HG02840 (cell line): Measurements from ENCODE around the gene BPGM.

ENCODE experiments used
- ATAC-seq: cut with Tn5 transposase; IDR thresholded peaks from one replicate; pipeline ENCODE4 v1.9.1; 2021; ENCODE audit warnings: mild to moderate bottlenecking, moderate library complexity, moderate number of reproducible peaks; ENCODE audit not compliant: unreplicated experiment, low FRiP score

Gene BPGM

GRCh38 chr7:134714470-134715205 is 68.0 kb downstream of the BPGM start:
- no peak for ATAC-seq

GRCh38 chr7:134718211-134718875 is 71.7 kb downstream of the BPGM start:
- ATAC-seq: no peak

GRCh38 chr7:134720091-134720935 is 73.7 kb downstream of the BPGM start:
- ATAC-seq: no peak

GRCh38 chr7:134721171-134721570 is 74.5 kb downstream of the BPGM start:
- ATAC-seq: no peak

- ATAC-seq: no peak
Observed at GRCh38 chr7:134722786-134723322, 76.2 kb downstream of the BPGM start.

- no peak for ATAC-seq
Observed at GRCh38 chr7:134723892-134724291, 77.2 kb downstream of the BPGM start.

- no peak for ATAC-seq
Observed at GRCh38 chr7:134724606-134725005, 78.0 kb downstream of the BPGM start.

GRCh38 chr7:134726581-134726980 is 79.9 kb downstream of the BPGM start:
- no peak for ATAC-seq

GRCh38 chr7:134727711-134728110 is 81.1 kb downstream of the BPGM start:
- no peak for ATAC-seq
